Tibial nerve (tissue), 3 donors: Measurements from ENCODE around the gene AQP11.

Experiments used
- CTCF ChIP-seq, 5 experiments: fragments of 200-600 bp in 3 of 5; fragments of 450-650 bp in 2 of 5; sonication (generic) in 3 of 5; IDR thresholded peaks; one replicate each; pipeline ENCODE4 v1.5.1; 2016 to 2019; ENCODE audit warnings: antibody characterized with exemption in 5 of 5, mild to moderate bottlenecking in 3 of 5, moderate library complexity in 2 of 5
- POLR2A ChIP-seq, 2 donors: fragments of 450-650 bp; IDR thresholded peaks; one replicate each; pipeline ENCODE4 v1.6.1; 2017; ENCODE audit warnings: antibody characterized with exemption in 2 of 2, mild to moderate bottlenecking in 2 of 2, moderate library complexity in 2 of 2

DNA sequence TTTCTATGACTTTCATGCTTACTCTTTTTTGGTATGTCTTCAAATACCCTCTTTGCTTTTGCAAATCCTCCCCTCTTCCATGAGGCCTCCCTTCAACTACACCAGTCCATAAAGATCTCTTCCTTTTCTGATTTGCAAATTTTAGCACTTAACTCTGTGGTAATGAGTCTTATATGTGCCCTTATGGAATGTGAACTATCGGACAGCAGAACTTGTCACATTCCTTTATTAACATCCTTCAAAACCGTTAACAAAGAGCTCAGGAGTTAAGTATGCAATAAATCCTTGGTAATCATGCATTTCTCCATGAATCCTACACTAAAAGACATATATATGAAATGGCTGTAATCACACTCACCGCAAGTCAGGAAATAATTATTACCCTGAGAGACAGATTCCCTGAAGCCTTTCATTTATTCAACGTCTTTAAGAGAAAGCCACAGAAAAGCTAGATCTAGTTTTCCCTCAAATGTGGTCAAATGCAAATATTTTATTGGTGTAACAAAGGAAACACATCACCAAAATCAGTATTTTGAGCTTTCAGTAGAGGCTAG is 40.5 kb downstream of the AQP11 start:
- TF ChIP-seq CTCF (IDR thresholded peaks at IDR 0.05): no peak
- TF ChIP-seq POLR2A (IDR thresholded peaks at IDR 0.05): no peak
